ENCODE measurements around the gene AP1B1.
A peak's percentile ranks its signal among the peaks of the same experiment; 100 is the strongest.

The AP1B1 gene

DNA sequence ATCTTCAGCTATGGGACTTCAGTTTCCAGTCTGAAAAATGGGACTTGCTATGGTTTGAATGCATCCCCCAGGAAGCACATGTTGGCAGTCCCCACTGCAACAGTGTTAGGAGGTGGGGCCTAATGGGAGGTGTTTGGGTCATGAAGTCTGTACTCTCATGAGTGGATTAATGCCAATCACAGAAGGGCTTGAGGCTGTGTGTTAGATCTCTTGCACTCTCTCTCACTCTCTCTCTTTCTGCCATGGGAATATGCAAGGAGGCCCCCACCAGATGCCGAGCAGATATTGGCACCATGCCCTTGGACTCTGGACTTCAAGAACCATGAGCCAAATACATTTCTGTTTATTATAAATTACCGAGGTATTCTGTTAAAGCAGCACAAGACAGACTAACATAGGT lies 7.8 kb upstream of the AP1B1 start:
- no peak for TF ChIP-seq CTCF (IDR thresholded peaks at IDR 0.05; ENCODE audit: low read depth, low read length, missing control alignments)
- no peak for DNase-seq (ENCODE audit: low read depth)
- no peak overlapping the region for H3K4me3 ChIP-seq (ENCODE audit: low read depth, low read length)

DNA sequence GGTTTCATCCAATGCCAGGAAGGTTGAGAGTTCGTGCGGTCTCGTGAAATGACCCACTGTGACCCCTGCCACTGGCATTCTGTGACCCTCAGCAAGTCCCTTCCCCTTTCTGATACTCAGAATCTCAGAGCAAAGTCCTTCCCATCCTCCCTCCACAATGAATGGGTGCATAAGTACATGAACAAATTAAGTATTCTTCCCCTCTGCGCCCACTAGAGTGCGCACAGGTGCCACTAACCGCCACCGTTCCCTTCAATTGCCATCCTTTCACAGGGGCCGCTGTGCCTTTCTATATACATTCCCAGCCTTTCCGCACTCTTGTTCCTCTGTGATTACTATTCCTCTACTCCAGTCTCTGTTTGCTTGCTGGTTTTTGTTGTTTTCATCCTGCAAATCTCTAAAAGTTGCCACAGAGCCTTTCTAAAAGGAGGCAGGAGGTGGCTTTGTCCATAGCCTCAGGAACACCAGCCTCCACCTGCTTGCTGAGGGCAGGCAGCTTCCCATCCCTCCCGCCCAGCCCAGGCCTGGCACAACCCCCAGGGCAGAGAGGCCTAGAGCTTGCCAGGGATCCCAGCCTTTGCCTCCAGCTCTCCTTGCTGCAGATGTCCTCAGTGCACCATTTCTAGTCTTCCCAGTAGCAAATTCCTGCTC lies 6.7 kb upstream of the AP1B1 start:
- peak; percentile 88 for TF ChIP-seq CTCF (IDR thresholded peaks at IDR 0.05; ENCODE audit: low read depth, low read length, missing control alignments)
- DNase-seq (ENCODE audit: low read depth): peak; percentile 45
- H3K4me3 ChIP-seq (ENCODE audit: low read depth, low read length): no peak overlapping the region

GRCh38 chr22:29393019-29393608 lies 4.7 kb upstream of the AP1B1 start:
- H3K4me3 ChIP-seq (ENCODE audit: low read depth, low read length): no peak overlapping the region
- no peak for TF ChIP-seq CTCF (IDR thresholded peaks at IDR 0.05; ENCODE audit: low read depth, low read length, missing control alignments)
- no peak for DNase-seq (ENCODE audit: low read depth)

DNA sequence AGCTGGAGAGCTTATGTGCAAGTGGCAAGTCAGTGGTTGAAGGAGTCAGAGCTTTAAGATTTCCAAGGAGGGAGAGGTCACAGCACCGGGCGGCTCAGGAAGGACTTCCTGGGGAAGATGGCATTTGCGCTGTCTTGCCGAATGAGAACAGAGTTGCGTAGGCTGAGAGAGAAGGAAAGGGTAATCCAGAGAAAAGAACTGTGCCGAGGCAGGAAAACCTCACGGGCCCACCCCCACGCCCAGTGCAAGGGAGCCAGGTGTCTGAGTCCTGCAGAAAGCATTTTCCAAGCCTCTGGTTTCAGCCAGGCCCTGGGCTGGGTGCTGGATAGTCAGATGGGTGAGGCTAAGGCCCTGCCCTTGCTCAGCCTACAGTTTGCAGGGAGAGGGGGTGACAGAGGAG lies 3.2 kb upstream of the AP1B1 start:
- no peak for TF ChIP-seq CTCF (IDR thresholded peaks at IDR 0.05; ENCODE audit: low read depth, low read length, missing control alignments)
- no peak overlapping the region for H3K4me3 ChIP-seq (ENCODE audit: low read depth, low read length)
- no peak for DNase-seq (ENCODE audit: low read depth)

- H3K4me3 ChIP-seq (ENCODE audit: low read depth, low read length): no peak overlapping the region
- no peak for DNase-seq (ENCODE audit: low read depth)
- no peak for TF ChIP-seq CTCF (IDR thresholded peaks at IDR 0.05; ENCODE audit: low read depth, low read length, missing control alignments)
Observed at GRCh38 chr22:29390270-29390669, 1.9 kb upstream of the AP1B1 start.

DNA sequence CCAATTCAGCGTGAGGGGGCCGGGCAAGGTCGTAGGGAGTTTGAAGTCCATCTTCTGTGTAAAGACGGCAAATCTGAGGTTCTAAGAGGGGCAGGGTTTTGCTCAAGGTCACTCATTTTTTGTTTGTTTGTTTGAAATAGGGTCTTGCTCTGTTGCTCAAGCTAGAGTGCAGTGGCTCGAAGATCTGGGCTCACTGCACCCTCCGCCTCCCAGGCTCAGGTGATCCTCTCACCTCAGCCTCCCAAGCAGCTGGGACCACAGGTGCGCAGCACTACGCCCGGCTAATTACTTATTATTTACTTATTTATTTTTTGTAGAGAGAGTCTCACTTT lies 355 bp upstream of the AP1B1 start:
- TF ChIP-seq CTCF (IDR thresholded peaks at IDR 0.05; ENCODE audit: low read depth, low read length, missing control alignments): no peak
- DNase-seq (ENCODE audit: low read depth): no peak

GRCh38 chr22:29386708-29387107 lies 1.7 kb downstream of the AP1B1 start:
- TF ChIP-seq CTCF (IDR thresholded peaks at IDR 0.05; ENCODE audit: low read depth, low read length, missing control alignments): no peak
- DNase-seq (ENCODE audit: low read depth): no peak
- peak overlapping the region; percentile 96 for H3K4me3 ChIP-seq (ENCODE audit: low read depth, low read length)

More for the DNA sequence above, 355 bp upstream of the AP1B1 start:
- H3K4me3 ChIP-seq (ENCODE audit: low read depth, low read length): peak overlapping the region; percentile 96
